K562 (cell line): ENCODE data around the gene POLRMT. TPM values are rescaled to one million over a fixed set of nuclear protein-coding genes. Genes with fewer than 3 reads are reported as not detected.

Source experiments
- ATAC-seq: fragments of 200-7000 bp; cut with Tn5 transposase; 3 replicates; pipeline ENCODE4 v1.9.1; 2020; ENCODE audit warnings: moderate library complexity
- BruUV-seq: library from RNA; stranded (reverse); fragments of 400-500 nt; replicated peaks from 2 replicates; lab custom pipeline; 2021; lab: Mats Ljungman, UMichigan
- CTCF ChIA-PET: fragments of 300-600 bp; formaldehyde crosslinking; extraction: SDS; loops from one replicate; lab custom pipeline; 2021; ENCODE audit warnings: low intra/inter-chr PET ratio; lab: Yijun Ruan, JAX
- POLR2A ChIA-PET: fragments of 300-600, 350-650 bp; sonication (Branson Sonifier 250); formaldehyde crosslinking; extraction: SDS; loops from one replicate; lab custom pipeline; 2021; ENCODE audit warnings: antibody characterized with exemption, inconsistent platforms; lab: Yijun Ruan, JAX
- DNase-seq, 4 experiments: peaks; one replicate each; pipeline versions ENCODE4 v3.0.0 to v3.0.0-alpha.2; 2011 to 2018; ENCODE audit warnings: low spot score in 3 of 4, mixed read lengths in 3 of 4; ENCODE audit errors: extremely low read depth in 1 of 4
- FAIRE-seq: peaks from 2 replicates; lab custom pipeline; 2011; peaks lifted over from hg19 to GRCh38; lab: Jason Lieb, UNC
- H2AFZ ChIP-seq: 2 replicates; pipeline ENCODE4 v1.6.0; 2011; ENCODE audit warnings: low read depth, low read length, control low read depth, inconsistent platforms
- H3K27ac ChIP-seq: fragments of 200-600 bp; 3 replicates; pipeline ENCODE4 v1.8.0; 2011; ENCODE audit warnings: low read depth, mild to moderate bottlenecking, control low read depth, inconsistent platforms, low read length, moderate library complexity, mixed read lengths; ENCODE audit errors: extremely low read depth
- H3K27me3 ChIP-seq, 2 experiments: fragments of 300-600 bp in 1 of 2; 2 replicates in 1 of 2; 3 replicates in 1 of 2; pipeline versions ENCODE4 v1.6.0 to v1.8.0; 2011; ENCODE audit warnings: inconsistent platforms in 2 of 2, low read length in 2 of 2, mild to moderate bottlenecking in 1 of 2, mixed read lengths in 1 of 2, moderate library complexity in 1 of 2; ENCODE audit not compliant: control insufficient read depth in 2 of 2, insufficient read depth in 2 of 2
- H3K36me3 ChIP-seq: fragments of 300-600 bp; 3 replicates; pipeline ENCODE4 v1.8.0; 2011; ENCODE audit warnings: mild to moderate bottlenecking, low read length, inconsistent platforms; ENCODE audit not compliant: control insufficient read depth, insufficient read depth
- H3K4me1 ChIP-seq, 2 experiments: fragments of 200-600 bp in 1 of 2; replicated peaks in 1 of 2; 2 replicates in 1 of 2; 3 replicates in 1 of 2; pipeline versions ENCODE4 v1.5.1 to v1.8.0; 2011; ENCODE audit warnings: inconsistent platforms in 2 of 2, low read length in 2 of 2, mild to moderate bottlenecking in 1 of 2, mixed read lengths in 1 of 2, moderate library complexity in 1 of 2; ENCODE audit not compliant: control insufficient read depth in 2 of 2, insufficient read depth in 2 of 2
- H3K4me2 ChIP-seq: 2 replicates; pipeline ENCODE4 v1.6.1; 2011; ENCODE audit warnings: low read length, control low read depth, inconsistent platforms, mixed read lengths; ENCODE audit not compliant: insufficient read depth
- H3K4me3 ChIP-seq: fragments of 200-600 bp; sonication (generic), shearing (Covaris generic); 2 replicates; pipeline ENCODE4 v1.5.1; 2016; ENCODE audit warnings: control low read depth, inconsistent platforms
- H3K79me2 ChIP-seq: fragments of 200-600 bp; 3 replicates; pipeline ENCODE4 v1.8.0; 2011; ENCODE audit warnings: low read length, inconsistent platforms; ENCODE audit not compliant: control insufficient read depth, insufficient read depth
- H3K9ac ChIP-seq, 2 experiments: 2 replicates each; pipeline versions ENCODE4 v1.6.0 to v1.6.1; 2011; ENCODE audit warnings: low read depth in 2 of 2, low read length in 2 of 2, control low read depth in 1 of 2, inconsistent platforms in 1 of 2, mild to moderate bottlenecking in 1 of 2, mixed read lengths in 1 of 2; ENCODE audit not compliant: insufficient read depth in 1 of 2
- H3K9me1 ChIP-seq: one replicate; pipeline ENCODE4 v1.6.0; 2011; ENCODE audit warnings: inconsistent platforms, mild to moderate bottlenecking, low read length, moderate library complexity; ENCODE audit not compliant: control insufficient read depth, insufficient read depth
- H3K9me3 ChIP-seq: replicated peaks from 2 replicates; pipeline ENCODE4 v1.5.1; 2011; ENCODE audit warnings: low read depth, low read length, inconsistent platforms; ENCODE audit not compliant: control insufficient read depth, insufficient read depth
- H4K20me1 ChIP-seq: replicated peaks from 2 replicates; pipeline ENCODE4 v1.6.1; 2011; ENCODE audit warnings: low read length, inconsistent platforms, mixed read lengths; ENCODE audit not compliant: control insufficient read depth, insufficient read depth
- EGR1 ChIP-seq: fragments of 450-650 bp; conservative IDR thresholded peaks from 2 replicates; pipeline ENCODE4 v1.6.1; 2017; ENCODE audit warnings: mild to moderate bottlenecking
- GTF2A2 ChIP-seq: IDR thresholded peaks from 2 replicates; pipeline ENCODE4 v1.6.1; 2016; ENCODE audit warnings: mild to moderate bottlenecking, missing genetic modification characterization, missing compliant biosample characterization
- JUN ChIP-seq, 2 experiments: sonication (generic) in 1 of 2; formaldehyde crosslinking in 1 of 2; IDR thresholded peaks; 2 replicates each; pipeline versions ENCODE4 v1.6.1 to v1.8.0; 2012 to 2022; ENCODE audit warnings: borderline replicate concordance in 2 of 2, mild to moderate bottlenecking in 2 of 2, improper control_type of control experiment in 1 of 2, low read depth in 1 of 2, low read length in 1 of 2, missing genetic modification reagents in 1 of 2
- RB1 ChIP-seq: fragments of 450-650 bp; IDR thresholded peaks from 2 replicates; pipeline ENCODE4 v1.6.1; 2017; ENCODE audit warnings: low read depth, mild to moderate bottlenecking
- TAF1 ChIP-seq: IDR thresholded peaks from 2 replicates; pipeline ENCODE4 v1.6.1; 2011; ENCODE audit warnings: mild to moderate bottlenecking, low read length, moderate library complexity; ENCODE audit not compliant: insufficient read depth, control insufficient read depth, severe bottlenecking; ENCODE audit errors: extremely low read depth
- XRCC5 ChIP-seq: fragments of 200-400 bp; formaldehyde crosslinking; IDR thresholded peaks from 2 replicates; pipeline ENCODE4 v1.6.1; 2017; ENCODE audit warnings: low read depth, mild to moderate bottlenecking, low read length
- ZBTB33 ChIP-seq: sonication (generic); formaldehyde crosslinking; IDR thresholded peaks from 2 replicates; pipeline ENCODE4 v1.8.1; 2023; ENCODE audit warnings: mild to moderate bottlenecking, missing genetic modification reagents
- WGBS: fragments of 100-300 bp; shearing (Covaris generic); methylation state at CpG from one replicate; pipeline ENCODE4 v1.1.6; 2016; ENCODE audit warnings: low coverage, mixed read lengths; ENCODE audit not compliant: insufficient coverage; ENCODE audit errors: missing lambda C conversion rate; 5-methylcytosine and 5-hydroxymethylcytosine counted together
- in situ Hi-C: fragments of 300-500 bp; cut with MboI; formaldehyde crosslinking; loops from 4 replicates; pipeline ENCODE4 v1.15.0; 2018; ENCODE audit warnings: inconsistent platforms, mixed read lengths
- intact Hi-C: fragments of 100-400 bp; cut with micrococcal nuclease; formaldehyde crosslinking; loops from 2 replicates; pipeline ENCODE4 v1.14.2; 2022
- polyA plus RNA-seq, 8 experiments: library from polyadenylated mRNA; depleted of rRNA in 4 of 8; stranded (reverse) in 5 of 8; unstranded in 3 of 8; fragments of >200 nt; fragmentation: Nextera tagmentation in 2 of 8; fragmentation: Illumina TruSeq in 1 of 8; extraction: Ambion mirVana in 2 of 8; extraction: Trizol in 1 of 8; gene quantifications; 2 replicates each; pipeline versions ENCODE4 v1.2.1 to v1.2.3, GENCODE V29; 2011 to 2014; ENCODE audit warnings: inconsistent platforms in 1 of 8, missing spikeins in 1 of 8
- total RNA-seq, 7 experiments: library from RNA; depleted of rRNA in 6 of 7; stranded (reverse); fragments of >200 nt in 6 of 7; fragmentation: Illumina TruSeq in 2 of 7; extraction: Trizol in 2 of 7; gene quantifications; 2 replicates each; pipeline versions ENCODE4 v1.2.1 to v1.2.3, GENCODE V29; 2011 to 2021; ENCODE audit warnings: low replicate concordance in 1 of 7

Gene POLRMT
- total and polyA plus RNA-seq, 9 of the 15 experiments (the other 6 are each of a cell fraction or from before 2014, with no cell fraction given): 30.3 to 144 (median 68.0) TPM

- H3K36me3 ChIP-seq: peaks cover 55% of the 10 kb centered on the region; the same call in 1 of the 3 replicates
- ATAC-seq (no peak), DNase-seq (peak in 1 of 4 experiments; percentile 15), FAIRE-seq (no peak)
- TF ChIP-seq TAF1 (no peak), RB1 (no peak), ZBTB33 (CRISPR knock-in tag) (0 out of 2 replicates have a peak, but pooled peaks have one; percentile 14), JUN (IDR thresholded peaks at IDR 0.05; ENCODE audit: borderline replicate concordance, low read depth, low read length) (no peak), JUN (CRISPR knock-in tag; IDR thresholded peaks at IDR 0.05; ENCODE audit: borderline replicate concordance) (no peak), GTF2A2 (tag) (no peak), XRCC5 (no peak), EGR1 (0 out of 2 replicates have a peak, but pooled peaks have one; percentile 22)
- no peaks in the 10 kb centered on the region for H3K9me1 ChIP-seq
- H3K4me3 ChIP-seq: no peak overlapping the region
- no peaks in the 10 kb centered on the region for H3K27me3 ChIP-seq
- H3K4me2 ChIP-seq: no peak overlapping the region
- CTCF ChIA-PET: no interaction called here
- in situ Hi-C loops (no loop called here), intact Hi-C loops (loop anchor here (10.0 kb wide), 2 partner anchors 48 to 152 kb away; partner anchors contain the start of gene CDC34)
- peaks cover 43% of the 10 kb centered on the region for H4K20me1 ChIP-seq
- whole genome bisulfite sequencing: 85% methylated on average over 16 of the region's 31 CpGs
- H2AFZ ChIP-seq: no peak overlapping the region
- H3K4me1 ChIP-seq: peaks cover 0 to 87% of the 10 kb centered on the region in 2 experiments; a peak in 2 of 5 replicates
- H3K9me3 ChIP-seq: no peaks in the 10 kb centered on the region
- TSS peak; percentile 94 for BruUV-seq
- H3K27ac ChIP-seq: no peak overlapping the region
- peaks cover 29% of the 10 kb centered on the region for H3K79me2 ChIP-seq
- no peak overlapping the region for H3K9ac ChIP-seq
- POLR2A ChIA-PET: interaction anchor here (0.6 to 1.2 kb wide), 3 partner anchors 26 to 254 kb away, joined by 3 to 7 read pairs (median 3); no protein-coding TSS in a partner anchor
These were observed 50.7 kb downstream of the POLRMT start for GRCh38 chr19:582497-583197.
